TTC549 (cell line): ENCODE measurements around the gene FAM13C.

Experiments
- FAIRE-seq: peaks from 2 replicates; lab custom pipeline; 2012; peaks lifted over from hg19 to GRCh38; lab: Jason Lieb, UNC

The FAM13C gene

GRCh38 chr10:59314268-59314667 lies 48.1 kb downstream of the FAM13C start:
- FAIRE-seq = no peak

GRCh38 chr10:59312247-59312646 lies 50.1 kb downstream of the FAM13C start:
- no peak for FAIRE-seq

GRCh38 chr10:59311025-59311424 lies 51.3 kb downstream of the FAM13C start:
- no peak for FAIRE-seq

DNA sequence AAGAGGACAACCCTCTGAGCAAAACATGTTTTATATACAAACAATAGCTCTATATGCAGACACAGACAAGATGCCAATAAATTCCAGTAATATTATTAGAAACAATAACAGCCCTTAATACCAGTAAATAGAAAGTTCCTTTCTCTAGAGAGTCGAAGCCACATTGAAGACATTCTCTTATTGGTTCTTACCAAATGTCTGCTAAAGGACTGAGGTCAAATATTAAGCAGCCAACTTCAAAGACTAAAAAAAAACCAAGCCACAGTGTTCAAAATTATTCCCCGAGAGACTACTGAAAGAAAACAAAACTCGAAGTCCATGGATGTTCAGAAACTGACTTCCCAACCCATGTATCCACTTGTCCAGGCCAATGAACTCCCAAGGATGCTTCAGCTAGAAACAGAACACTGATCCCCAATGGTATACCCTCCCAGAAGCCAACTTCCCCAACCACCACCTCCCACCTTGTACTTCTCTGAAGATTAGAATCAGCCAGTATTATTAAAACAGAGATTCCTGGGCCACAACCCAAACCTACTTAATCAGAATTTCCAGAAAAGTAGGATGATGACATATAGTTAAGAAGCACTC lies 51.9 kb downstream of the FAM13C start:
- no peak for FAIRE-seq

DNA sequence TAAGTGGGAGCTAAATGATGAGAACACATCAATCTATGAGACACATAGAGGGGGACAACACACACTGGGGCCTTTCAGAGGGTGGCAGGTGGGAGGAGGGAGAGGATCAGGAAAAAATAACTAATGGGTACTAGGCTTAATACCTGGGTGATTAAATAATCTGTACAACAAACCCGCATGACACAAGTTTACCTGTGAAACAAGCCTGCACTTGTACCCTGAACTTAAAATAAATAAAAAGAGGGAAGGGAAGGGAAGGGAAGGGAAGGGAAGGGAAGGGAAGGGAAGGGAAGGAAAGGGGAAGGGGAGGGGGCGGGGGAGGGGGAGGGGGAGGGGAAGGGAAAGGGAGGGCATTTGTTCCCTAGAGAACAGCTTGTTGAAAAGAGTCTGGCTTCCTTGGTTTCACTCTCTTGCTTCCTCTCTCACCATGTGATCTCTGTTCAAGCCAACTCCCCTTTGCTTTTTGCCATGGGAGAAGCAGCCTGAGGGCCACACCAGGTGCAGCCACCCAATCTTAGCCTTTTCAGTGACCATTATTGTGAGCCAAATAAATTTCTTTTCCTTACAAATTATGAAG lies 57.7 kb downstream of the FAM13C start:
- FAIRE-seq = no peak

DNA sequence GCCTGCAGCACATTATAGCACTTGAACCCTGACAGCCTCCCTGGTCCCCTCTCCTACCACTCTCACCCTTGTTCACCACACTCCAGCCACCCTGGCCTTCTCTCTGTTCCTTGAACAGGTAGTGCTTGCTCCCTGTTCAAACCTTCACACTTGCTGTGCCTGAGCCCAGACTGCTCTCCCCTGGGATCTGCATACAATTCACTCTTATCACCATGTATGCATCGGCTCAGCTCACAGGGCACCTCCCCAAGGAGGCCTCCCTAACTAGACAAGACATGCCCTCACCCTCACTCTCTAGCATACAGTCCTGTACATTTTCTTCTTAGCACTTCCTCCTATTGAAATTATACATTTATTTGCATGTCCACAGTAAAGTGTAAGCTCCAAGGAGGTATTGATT lies 59.3 kb downstream of the FAM13C start:
- no peak for FAIRE-seq

DNA sequence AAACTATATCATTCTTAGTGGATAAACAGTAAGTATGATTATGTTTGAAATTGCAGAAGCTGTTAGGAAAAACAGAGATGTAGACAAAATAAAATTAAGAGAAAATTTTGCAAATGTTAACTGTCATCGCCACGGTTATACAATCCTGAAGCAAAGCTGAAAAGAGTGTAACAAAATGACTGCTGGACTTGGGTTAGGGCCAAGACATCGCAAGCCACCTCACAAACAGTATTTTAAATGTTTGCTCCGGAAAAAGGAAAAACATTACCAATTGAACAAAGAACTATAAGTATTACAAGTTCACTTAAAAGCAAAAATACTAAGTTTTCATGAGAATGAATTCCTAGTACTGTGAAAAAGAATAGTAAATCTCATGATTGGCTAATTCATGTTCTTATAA lies 60.0 kb downstream of the FAM13C start:
- FAIRE-seq = no peak

- FAIRE-seq = no peak
Observed at GRCh38 chr10:59301067-59301754, 61.1 kb downstream of the FAM13C start.

DNA sequence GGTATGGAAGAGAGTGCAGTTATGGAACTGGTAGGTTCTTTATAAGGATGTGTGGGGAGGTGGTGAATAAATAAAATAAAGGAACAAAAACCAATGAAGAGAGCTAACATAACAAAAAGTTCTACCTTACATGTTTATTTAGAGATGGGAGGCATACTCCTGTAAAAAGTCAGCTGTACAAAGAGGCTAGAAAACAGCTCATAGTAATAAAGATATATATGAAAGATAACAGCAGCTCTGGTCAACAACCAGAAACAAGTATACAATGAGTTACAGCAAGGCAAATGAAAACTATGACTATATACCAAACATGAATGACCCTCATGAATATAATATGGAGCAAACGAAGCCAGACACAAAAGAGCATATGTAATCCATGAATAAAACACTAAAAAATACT lies 62.0 kb downstream of the FAM13C start:
- FAIRE-seq = no peak

DNA sequence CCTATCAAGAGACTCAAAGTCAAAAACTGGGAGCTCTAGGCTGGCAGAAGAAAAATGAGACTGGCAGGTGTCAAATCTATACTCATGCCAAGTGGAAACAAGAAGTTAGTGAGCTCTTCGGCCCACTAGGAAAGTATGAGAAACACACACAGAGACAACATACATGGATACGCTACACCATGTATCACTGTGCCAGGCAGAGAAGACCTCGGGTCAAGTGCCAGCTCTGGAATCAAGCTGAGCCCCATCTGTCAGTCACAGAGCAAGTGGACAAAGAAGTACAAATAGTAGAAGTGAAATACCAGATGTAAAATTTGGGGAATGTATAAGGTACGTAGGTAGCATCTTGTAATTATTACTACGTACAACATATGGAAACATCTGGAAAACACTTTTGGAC lies 62.4 kb downstream of the FAM13C start:
- FAIRE-seq = no peak

GRCh38 chr10:59290448-59290847 lies 71.9 kb downstream of the FAM13C start:
- FAIRE-seq = no peak

- FAIRE-seq = no peak
Observed at GRCh38 chr10:59289853-59290252, 72.5 kb downstream of the FAM13C start.

- FAIRE-seq = no peak
Observed at GRCh38 chr10:59287587-59288255, 74.6 kb downstream of the FAM13C start.

- FAIRE-seq = no peak
Observed at GRCh38 chr10:59285848-59286247, 76.5 kb downstream of the FAM13C start.

DNA sequence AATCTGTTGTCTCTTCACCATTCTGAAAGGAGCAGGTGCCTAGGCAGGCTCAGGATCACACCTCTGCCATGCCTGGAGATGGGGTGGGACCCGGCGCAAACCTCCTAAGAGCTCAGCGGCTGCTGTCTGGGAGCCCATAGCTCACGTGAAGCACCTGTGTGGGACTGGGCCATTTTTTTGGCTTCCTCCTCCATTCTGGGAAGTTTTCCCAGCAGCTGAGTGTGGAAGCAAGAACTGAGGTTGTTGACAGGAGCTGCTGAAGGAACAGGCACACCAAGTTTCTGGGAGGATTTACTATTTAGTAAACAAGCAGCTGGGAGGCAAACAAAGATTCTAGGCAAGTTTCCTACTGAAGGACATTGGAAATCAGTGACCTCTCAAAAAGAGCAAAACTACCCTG lies 77.3 kb downstream of the FAM13C start:
- no peak for FAIRE-seq

DNA sequence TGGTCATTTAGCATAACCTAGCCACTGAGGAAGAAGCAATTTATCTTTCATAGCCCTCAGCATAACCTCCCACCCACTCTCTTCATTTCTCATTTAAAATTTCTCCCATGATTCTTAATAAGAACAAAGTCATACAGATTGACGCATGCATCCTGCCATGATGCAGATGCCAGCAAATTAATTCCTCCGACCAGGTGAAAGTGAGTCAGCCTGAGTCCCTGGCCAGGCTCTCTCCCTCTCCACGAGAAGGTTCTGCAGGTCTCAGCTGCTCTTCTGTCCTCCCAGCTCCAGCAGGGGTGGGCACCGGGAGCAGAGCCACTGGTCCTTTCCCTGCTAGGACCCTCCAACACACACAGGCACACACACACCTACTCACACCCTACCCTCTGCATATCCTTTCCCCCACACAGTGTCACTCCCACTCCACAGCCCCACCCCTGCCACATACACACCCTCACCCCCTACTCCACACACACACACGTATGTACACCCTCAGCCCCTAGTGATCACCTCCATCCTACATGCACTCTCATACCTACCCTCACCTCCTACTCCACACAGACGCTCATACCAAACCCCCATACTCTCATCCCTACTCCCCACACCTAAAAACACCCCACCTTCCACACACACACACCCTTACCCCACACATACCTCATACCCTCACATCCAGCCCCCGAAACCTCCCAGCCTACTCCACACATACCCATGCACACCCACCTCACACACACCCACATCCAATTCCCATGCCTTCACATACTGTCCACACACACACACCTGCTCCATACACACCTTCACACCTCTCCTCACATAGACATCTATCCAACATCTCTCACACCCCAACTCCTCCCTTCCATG lies 78.0 kb downstream of the FAM13C start:
- no peak for FAIRE-seq

DNA sequence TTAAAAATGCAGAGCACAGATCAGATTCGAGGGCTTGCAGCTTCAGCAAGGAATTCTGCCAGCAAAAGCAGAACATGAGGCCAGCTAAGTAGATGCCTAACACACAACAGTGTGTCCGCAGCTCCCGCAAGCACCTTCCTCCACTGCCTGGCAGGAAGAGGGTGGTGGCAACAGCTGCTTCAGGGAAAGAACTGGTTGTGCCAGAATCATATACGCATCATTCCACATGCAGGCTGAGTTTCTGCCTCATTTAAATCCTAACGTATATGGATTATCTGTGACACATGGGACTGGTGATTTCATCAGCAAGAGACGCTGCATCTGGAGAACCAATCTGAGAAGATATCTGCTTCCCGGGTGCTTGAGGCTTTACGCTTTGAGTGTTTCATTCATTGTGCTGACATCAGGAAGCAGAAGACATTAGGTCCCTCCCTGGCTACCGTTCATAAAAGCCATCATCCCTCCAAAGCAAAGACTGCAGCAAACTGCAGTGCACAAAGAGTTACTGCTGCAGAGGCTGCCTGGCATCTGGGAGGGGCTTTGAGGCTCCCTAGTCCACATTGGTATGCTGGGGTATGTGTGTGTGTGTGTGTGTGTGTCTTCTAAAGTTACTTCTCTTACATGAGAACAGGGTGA lies 78.8 kb downstream of the FAM13C start:
- no peak for FAIRE-seq

DNA sequence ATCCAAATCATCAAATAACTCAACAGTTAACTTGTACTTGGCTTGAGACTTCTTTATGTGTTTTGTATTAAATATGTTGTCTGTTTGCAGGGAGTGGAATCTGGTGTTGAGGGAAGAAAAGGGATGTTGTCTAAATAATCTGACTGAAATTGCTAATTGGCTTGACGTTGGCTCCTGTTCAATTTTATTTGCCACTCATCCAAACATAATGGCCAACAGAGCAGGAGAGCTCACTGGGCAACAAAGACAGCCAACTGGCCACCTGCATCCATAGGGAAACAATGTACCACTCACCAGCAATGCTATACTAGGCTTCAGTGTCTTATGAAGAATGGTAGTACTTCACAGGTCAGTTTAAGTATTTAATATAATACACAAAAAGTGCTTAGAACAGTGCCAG lies 80.5 kb downstream of the FAM13C start:
- FAIRE-seq = no peak

DNA sequence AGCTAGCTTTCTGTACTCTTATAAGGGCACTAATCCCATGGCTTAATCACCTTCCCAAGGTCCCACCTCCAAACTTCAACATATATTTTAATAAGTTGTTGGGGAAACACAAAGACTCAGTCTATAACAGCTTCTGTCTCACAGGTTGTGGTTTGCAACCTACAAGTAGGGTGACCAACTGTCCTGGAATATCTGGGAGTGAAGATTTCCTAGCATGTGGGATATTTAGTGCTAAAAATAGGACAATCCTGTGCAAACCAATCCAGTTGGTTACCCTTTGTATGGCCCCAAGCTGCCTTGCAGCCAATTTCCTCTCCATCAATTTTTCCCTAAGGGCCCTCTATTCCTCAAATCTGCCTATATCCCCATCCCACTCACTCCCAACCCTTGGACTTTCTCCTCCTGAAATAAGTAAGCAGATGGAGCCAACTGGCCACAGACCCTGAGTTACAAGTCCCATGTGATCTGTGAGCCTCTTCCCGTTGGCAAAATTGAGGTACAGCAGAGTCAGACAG lies 82.3 kb downstream of the FAM13C start:
- no peak for FAIRE-seq

GRCh38 chr10:59279476-59279875 lies 82.9 kb downstream of the FAM13C start:
- no peak for FAIRE-seq

DNA sequence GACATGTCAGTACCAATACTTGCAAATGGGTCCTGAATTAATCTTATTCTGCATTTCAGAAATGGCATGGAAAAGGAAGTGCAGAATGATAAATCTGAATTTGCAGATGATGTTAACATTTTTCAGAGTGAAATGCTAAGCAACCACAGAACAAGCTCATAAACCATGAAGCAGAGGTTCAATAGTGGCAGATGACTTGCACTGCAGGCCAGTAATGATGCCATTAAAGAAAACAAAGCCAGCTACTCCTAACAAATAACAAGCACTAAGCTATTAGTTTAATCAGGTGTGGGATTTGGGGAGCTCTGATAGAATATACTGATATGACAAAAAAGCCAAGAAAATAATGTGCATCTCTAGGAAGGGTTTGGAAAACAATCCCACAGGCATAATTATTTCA lies 85.4 kb downstream of the FAM13C start:
- no peak for FAIRE-seq

GRCh38 chr10:59276133-59276532 lies 86.2 kb downstream of the FAM13C start:
- FAIRE-seq = no peak
